Measurements from ENCODE around the gene NUSAP1. TPM values are rescaled to one million over a fixed set of nuclear protein-coding genes. Genes with fewer than 3 reads are reported as not detected.

NUSAP1 gene
- total RNA-seq, 3 donors from 2014 or later (not counting 1 experiment from before 2014, with no cell fraction given) = 5.6 to 9.4 (median 7.6) TPM

DNA sequence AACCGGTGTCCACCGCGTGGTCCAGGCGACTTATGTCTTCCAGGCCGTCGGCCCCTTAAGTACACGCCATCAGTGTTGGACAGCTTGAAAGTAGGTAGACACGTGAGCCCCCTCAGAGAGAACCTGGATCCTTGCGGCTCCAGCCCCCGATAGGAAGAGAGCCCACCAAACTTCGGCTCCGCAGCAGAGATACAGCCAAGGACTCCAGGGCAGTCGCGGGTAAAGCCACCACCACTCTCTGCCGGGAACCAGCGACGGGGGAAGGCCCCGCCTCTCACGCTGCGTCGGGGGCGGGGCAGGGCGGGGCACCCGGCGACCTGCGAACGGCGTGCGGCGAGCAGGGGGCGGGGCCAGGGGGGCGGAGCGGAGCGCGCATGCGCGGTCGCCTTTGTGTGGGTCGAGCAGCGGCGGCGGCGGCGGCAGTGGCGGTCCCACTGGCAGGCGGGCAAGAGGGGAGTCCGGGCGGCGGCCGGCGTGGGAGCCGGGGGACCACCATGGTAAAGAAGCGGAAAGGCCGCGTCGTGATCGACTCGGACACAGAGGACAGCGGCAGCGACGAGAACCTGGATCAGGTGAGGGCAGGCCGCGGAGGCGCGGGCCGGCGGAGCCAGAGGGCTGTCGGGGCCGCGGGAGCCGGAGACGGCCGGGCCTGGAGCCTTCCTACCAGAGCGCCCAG lies 84.2 kb downstream of the NUSAP1 start, which contains the start of gene RTF1:
RTF1 (plus strand) TSS at position 354 of the 676 bp plus-strand sequence; CDS start at position 375, 21 bp downstream.
- peak; percentile 96 to 98 (median 97) for ATAC-seq
- Mint-ChIP-seq H3K27ac (peak within 1 kb of the TSS; percentile 86 to 89), H3K36me3 (no peaks in the 10 kb centered on the region), H3K4me3 (peak within 1 kb of the TSS; percentile 96), H3K4me1 (peaks cover 33 to 42% of the 10 kb centered on the region in 2 donors), H3K27me3 (ENCODE audit: low read depth in 2 of 2) (no peaks in the 10 kb centered on the region), H3K9me3 (no peaks in the 10 kb centered on the region)
- peaks cover 23% of the 10 kb centered on the region for H3K4me1 ChIP-seq (ENCODE audit: control insufficient read depth, insufficient read depth, low read length)
- no peaks in the 10 kb centered on the region for H3K36me3 ChIP-seq (ENCODE audit: control insufficient read depth, insufficient read depth, low read length)
- TF ChIP-seq, protein P1, sequence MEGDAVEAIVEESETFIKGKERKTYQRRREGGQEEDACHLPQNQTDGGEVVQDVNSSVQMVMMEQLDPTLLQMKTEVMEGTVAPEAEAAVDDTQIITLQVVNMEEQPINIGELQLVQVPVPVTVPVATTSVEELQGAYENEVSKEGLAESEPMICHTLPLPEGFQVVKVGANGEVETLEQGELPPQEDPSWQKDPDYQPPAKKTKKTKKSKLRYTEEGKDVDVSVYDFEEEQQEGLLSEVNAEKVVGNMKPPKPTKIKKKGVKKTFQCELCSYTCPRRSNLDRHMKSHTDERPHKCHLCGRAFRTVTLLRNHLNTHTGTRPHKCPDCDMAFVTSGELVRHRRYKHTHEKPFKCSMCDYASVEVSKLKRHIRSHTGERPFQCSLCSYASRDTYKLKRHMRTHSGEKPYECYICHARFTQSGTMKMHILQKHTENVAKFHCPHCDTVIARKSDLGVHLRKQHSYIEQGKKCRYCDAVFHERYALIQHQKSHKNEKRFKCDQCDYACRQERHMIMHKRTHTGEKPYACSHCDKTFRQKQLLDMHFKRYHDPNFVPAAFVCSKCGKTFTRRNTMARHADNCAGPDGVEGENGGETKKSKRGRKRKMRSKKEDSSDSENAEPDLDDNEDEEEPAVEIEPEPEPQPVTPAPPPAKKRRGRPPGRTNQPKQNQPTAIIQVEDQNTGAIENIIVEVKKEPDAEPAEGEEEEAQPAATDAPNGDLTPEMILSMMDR (IDR thresholded peaks at IDR 0.05) = no peak
- H3K4me3 ChIP-seq (ENCODE audit: low read length) = peak within 1 kb of the TSS; percentile 62
- intact Hi-C loops (cut with micrococcal nuclease) = loop anchor here (1.0 kb wide), 1 partner anchor 15 kb away; the partner anchor contains the start of gene NDUFAF1
- peak; percentile 97 to 99 for DNase-seq
- under 1% methylated on average over 74 of the region's 74 CpGs for WGBS (ENCODE audit: insufficient coverage)
- H3K27me3 ChIP-seq (ENCODE audit: control insufficient read depth, insufficient read depth, low read length) = no peaks in the 10 kb centered on the region
- H3K27ac ChIP-seq (ENCODE audit: low read length) = peak within 1 kb of the TSS; percentile 54
- H3K9me3 ChIP-seq (ENCODE audit: control insufficient read depth, insufficient read depth, low read length) = no peaks in the 10 kb centered on the region

DNA sequence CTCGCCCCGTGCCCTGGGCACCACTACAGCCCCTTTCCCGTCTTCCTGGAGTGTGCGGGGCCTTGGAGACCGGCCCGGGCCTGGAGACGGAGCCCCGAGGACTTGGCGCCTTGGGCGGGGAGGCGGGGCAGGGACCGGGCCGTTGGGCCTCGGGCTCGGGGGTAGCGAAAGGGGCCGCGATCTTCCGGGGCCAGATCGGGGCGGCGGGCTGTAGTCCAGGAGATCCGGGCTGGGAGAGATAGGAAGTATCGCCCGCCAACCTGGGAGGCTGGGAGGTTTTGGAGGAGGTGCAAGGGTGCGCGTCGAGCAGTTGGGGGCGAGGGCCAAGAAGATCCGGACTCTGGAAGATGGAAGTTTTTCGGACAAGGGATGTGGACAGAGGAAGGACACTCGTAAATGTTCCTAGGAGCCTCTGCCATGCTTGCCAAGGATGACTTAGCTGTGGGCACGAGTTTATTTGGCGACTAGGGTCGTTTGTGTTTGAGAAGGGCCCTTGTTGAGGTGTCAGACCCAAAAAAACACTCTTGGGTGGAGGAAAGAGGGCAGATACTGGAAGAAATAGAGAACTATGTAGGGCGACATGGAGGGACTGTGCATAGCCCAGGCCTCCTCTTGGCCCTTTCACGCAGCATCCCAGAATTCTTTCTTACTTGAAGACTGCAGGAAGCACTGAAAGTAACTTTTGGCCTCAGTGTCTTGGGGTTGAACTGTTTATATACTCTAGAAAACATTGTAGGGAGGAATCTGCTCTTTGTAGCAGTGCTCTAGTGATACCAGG lies 84.9 kb downstream of the NUSAP1 start:
- Mint-ChIP-seq H3K9me3 (no peaks in the 10 kb centered on the region), H3K36me3 (no peaks in the 10 kb centered on the region), H3K4me1 (peaks cover 33 to 42% of the 10 kb centered on the region in 2 donors), H3K27ac (peak overlapping the region; percentile 86 to 89), H3K27me3 (ENCODE audit: low read depth in 2 of 2) (no peaks in the 10 kb centered on the region), H3K4me3 (peak overlapping the region; percentile 96)
- H3K27me3 ChIP-seq (ENCODE audit: control insufficient read depth, insufficient read depth, low read length) = no peaks in the 10 kb centered on the region
- under 1% methylated on average over 37 of the region's 37 CpGs for WGBS (ENCODE audit: insufficient coverage)
- no peaks in the 10 kb centered on the region for H3K9me3 ChIP-seq (ENCODE audit: control insufficient read depth, insufficient read depth, low read length)
- ATAC-seq = peak; percentile 32 to 49 (median 33)
- H3K27ac ChIP-seq (ENCODE audit: low read length) = peak overlapping the region; percentile 40
- peak in 1 of 2 donors; percentile 30 for DNase-seq
- intact Hi-C loops (cut with micrococcal nuclease) = loop anchor here (1.0 kb wide), 1 partner anchor 15 kb away; the partner anchor contains the start of gene NDUFAF1
- TF ChIP-seq, protein P1 (IDR thresholded peaks at IDR 0.05) = no peak
- peak overlapping the region; percentile 40 for H3K4me3 ChIP-seq (ENCODE audit: low read length)
- H3K36me3 ChIP-seq (ENCODE audit: control insufficient read depth, insufficient read depth, low read length) = no peaks in the 10 kb centered on the region
- H3K4me1 ChIP-seq (ENCODE audit: control insufficient read depth, insufficient read depth, low read length) = peaks cover 23% of the 10 kb centered on the region

DNA sequence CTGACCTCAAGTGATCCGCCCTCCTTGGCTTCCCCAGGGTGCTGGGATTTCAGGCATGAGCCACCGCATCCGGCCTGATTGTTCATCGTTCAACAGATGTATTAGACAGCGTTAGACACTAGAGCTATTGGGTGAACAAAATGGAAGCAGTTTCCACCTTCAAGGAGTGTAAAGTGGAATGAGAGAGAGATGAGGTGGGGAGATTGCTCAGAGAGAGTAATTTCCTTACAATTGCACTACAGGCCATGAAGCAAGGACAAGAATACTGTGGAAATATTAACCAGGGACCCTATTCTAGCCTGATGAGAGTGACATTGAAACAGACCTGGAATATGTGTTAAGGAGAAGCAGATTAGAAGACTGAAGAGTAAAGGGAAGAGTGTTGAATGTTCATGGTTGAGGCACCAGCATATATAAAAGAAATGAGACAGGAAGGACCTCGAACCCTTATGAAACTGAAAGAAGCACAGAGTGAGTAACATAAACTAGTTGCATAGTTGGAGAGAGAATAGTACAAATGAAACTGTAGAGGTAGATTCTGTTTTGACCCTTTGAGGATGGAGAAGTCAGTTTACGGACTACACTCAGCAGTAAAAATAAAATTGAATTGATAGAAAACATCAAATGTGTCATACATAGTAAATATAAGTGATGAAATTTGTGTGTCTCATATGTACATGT lies 91.4 kb downstream of the NUSAP1 start:
- peak in 1 of 3 donors; percentile 37 for ATAC-seq
- H3K9me3 ChIP-seq (ENCODE audit: control insufficient read depth, insufficient read depth, low read length) = no peaks in the 10 kb centered on the region
- Mint-ChIP-seq H3K27ac (peak overlapping the region; percentile 4 to 8), H3K4me1 (peaks cover 24 to 25% of the 10 kb centered on the region in 2 donors), H3K4me3 (no peak overlapping the region), H3K27me3 (ENCODE audit: low read depth in 2 of 2) (no peaks in the 10 kb centered on the region), H3K36me3 (no peaks in the 10 kb centered on the region), H3K9me3 (no peaks in the 10 kb centered on the region)
- TF ChIP-seq, protein P1 (IDR thresholded peaks at IDR 0.05) = no peak
- H3K36me3 ChIP-seq (ENCODE audit: control insufficient read depth, insufficient read depth, low read length) = no peaks in the 10 kb centered on the region
- WGBS (ENCODE audit: insufficient coverage) = 80% methylated on average over 7 of the region's 7 CpGs
- H3K4me3 ChIP-seq (ENCODE audit: low read length) = no peak overlapping the region
- no peaks in the 10 kb centered on the region for H3K27me3 ChIP-seq (ENCODE audit: control insufficient read depth, insufficient read depth, low read length)
- no peaks in the 10 kb centered on the region for H3K4me1 ChIP-seq (ENCODE audit: control insufficient read depth, insufficient read depth, low read length)
- intact Hi-C loops (cut with micrococcal nuclease) = no loop called here
- DNase-seq = no peak
- no peak overlapping the region for H3K27ac ChIP-seq (ENCODE audit: low read length)
